GM19324 (cell line): Measurements from ENCODE around the gene OPN1LW.
A peak's percentile ranks its signal among the peaks of the same experiment; 100 is the strongest.
"Not testable (repeated sequence)": the region's sequence is repeated elsewhere in the genome, so short reads cannot be mapped to it uniquely, and the experiment has no call there.

ENCODE experiments used
- ATAC-seq: cut with Tn5 transposase; IDR thresholded peaks from one replicate; pipeline ENCODE4 v1.9.1; 2021; ENCODE audit warnings: mild to moderate bottlenecking, moderate library complexity; ENCODE audit not compliant: unreplicated experiment, low FRiP score

OPN1LW gene

DNA sequence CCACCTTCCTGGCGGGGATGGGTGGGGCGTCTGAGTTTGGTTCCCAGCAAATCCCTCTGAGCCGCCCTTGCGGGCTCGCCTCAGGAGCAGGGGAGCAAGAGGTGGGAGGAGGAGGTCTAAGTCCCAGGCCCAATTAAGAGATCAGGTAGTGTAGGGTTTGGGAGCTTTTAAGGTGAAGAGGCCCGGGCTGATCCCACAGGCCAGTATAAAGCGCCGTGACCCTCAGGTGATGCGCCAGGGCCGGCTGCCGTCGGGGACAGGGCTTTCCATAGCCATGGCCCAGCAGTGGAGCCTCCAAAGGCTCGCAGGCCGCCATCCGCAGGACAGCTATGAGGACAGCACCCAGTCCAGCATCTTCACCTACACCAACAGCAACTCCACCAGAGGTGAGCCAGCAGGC is at the start of gene OPN1LW:
Gene OPN1LW (plus strand): TSS at position 234 of the 400 bp plus-strand sequence. CDS start 41 bp downstream, at position 275.
- ATAC-seq = not testable (repeated sequence)

DNA sequence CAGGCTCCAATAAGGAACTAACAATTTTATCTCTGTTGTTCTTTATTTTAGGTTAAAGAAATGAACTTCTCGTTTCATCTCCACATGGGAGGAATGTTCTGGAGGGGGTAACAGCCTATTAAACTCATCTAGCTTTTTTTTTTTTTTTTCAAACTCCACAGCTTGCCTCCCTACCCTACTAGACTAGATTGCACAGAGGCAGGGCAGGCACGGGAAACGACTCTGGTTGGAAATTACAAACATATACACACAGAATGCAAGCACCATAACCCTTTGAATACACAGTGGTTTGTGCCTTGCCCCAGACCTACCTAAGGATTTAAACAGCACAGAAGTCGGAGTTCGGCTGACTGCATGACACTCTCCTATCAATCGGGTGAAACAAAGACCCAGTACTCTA is 49.2 kb upstream of the OPN1LW start:
- no peak for ATAC-seq

DNA sequence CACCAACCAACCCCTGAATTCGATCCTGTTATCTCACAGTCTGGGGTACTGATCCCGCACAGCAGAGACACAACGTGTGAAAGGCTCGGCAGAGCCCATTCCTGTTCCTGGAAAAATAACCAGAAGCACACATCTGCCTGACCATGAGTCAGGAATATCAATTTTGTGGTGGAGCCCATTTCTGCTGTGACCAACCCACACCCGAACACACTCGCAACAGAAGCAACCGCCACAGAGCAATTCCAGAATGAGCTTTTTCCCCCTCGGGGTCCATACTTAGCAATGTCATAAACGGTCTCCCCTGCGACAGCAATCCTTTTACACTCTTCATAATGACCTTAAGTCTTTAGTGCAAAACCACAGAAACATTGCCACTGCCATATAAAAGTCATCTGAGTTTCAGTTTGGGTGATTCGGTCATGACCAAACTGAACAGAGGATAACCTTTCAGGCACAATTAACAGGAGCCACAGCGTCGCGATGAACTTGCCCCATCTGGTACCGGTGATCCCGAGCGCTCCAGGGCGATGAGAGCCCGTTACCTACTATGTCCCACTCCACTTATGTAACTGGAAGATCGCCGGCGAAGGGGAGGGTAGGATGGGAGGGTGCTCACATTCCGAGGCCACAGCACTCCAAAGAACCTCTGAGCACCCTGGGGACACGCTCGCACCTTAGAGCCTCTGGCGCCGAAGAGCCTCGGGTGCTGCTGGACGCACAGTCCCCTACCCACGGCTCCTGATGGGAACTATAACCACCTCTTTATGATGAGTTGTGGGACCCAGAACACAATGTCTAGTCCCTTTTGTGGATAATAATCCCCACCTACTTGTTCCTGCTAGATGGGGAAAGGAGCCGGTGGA is 47.7 kb upstream of the OPN1LW start:
- ATAC-seq = no peak

DNA sequence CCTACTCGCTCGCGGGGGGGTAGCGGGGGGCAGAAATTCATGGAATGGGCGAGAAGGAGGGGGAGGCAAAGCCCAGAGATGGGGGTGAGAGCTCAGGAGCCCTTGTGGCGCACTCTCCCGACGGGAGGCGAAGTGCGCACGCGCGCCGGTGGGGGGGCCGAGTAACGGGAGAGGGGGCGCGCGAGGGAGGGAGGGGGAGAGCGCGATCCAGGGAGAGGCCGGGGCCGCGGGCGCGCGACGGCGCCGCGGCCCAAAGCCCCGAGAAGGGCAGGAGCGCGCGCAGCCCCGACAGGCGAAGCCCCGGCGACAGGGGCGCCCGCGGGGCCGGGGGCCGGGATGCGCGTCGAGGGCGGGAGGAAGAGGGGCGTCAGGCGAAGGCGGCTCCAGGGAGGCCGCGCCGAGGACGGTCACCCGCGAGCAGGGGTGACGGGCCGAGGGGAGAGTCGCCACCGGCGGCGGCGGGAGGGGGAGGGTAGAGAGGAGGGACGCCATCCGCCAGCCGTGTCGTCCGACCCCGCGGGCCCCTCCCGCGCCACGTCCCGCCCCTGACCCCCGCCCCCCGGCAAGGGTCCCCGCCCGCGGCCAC is 46.9 kb upstream of the OPN1LW start:
- ATAC-seq = peak; percentile 39

- ATAC-seq = peak; percentile 96
Measured at GRCh38 chrX:154097589-154098541, 46.2 kb upstream of the OPN1LW start, which contains the start of gene MECP2. Gene MECP2, minus strand, starts transcription at chrX:154097717.

- ATAC-seq = no peak
Measured at GRCh38 chrX:154098551-154098950, 45.5 kb upstream of the OPN1LW start.

GRCh38 chrX:154113729-154114128 is 30.3 kb upstream of the OPN1LW start:
- ATAC-seq = no peak

GRCh38 chrX:154114652-154115051 is 29.4 kb upstream of the OPN1LW start:
- ATAC-seq = no peak

- ATAC-seq = no peak
Measured at GRCh38 chrX:154115071-154115470, 29.0 kb upstream of the OPN1LW start.

- no peak for ATAC-seq
Measured at GRCh38 chrX:154115750-154116149, 28.3 kb upstream of the OPN1LW start.

- no peak for ATAC-seq
Measured at GRCh38 chrX:154116426-154117211, 27.4 kb upstream of the OPN1LW start.

- no peak for ATAC-seq
Measured at GRCh38 chrX:154117566-154117965, 26.5 kb upstream of the OPN1LW start.

GRCh38 chrX:154120567-154120966 is 23.5 kb upstream of the OPN1LW start:
- ATAC-seq = no peak

DNA sequence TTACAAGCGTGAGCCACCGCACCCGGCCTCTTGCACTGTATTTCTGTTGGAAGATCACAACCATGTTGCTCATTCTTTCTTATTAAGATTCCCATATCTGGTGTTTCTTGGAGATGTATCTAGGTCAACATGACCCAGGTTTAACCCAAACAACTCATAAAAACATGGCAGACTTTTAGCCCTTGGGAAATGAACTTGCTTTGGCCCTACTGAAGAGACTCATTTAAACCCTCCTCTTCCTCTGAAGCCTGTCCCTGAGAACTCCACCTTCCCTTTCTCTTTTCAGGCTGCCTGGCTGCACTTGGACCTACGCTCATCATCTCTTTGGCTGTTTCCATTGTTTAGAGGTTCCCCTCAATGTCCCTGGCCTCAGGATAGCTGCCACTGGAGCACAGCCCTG is 22.8 kb upstream of the OPN1LW start:
- ATAC-seq = no peak

GRCh38 chrX:154121961-154122360 is 22.1 kb upstream of the OPN1LW start:
- ATAC-seq = no peak

DNA sequence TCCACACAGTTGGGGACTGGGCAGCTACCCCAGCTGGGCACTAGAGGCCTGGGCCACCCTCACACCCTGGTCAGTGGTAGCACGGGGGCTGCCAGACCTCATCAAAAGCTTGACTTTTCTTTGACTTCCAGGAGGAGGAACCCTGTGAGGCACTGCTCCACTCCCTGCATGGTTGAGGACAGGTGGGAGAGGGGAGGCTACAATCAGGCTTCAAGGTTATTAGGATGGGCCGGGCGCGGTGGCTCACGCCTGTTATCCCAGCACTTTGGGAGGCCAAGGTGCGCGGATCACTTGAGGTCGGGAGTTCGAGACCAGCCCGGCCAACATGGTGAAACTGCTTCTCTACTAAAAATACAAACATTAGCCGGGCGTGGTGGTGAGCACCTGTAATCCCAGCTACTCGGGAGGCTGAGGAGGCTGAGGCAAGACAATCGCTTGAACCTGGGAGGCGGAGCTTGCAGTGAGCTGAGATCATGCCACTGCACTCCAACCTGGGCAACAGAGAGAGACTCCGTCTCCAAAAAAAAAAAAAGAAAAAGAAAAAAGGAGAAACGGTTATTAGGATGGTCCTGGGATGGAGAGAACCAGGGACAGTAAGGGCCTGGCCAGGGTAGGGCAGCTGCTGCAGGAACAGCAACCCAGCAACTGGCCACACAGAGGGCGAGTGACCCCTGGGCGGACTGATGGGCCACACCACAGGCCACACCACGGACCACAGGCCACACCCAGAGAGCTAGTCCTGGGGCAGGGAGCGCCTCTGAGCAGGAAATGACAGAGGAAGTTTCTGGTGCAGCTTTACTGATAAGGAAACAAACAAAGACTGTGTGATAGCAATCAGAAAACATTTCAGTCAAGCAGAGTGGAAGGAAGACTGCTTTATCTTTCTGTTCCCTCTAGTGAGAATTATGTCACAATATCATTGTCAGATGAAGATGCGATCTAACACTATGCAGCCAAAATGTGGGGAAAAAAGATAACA is 20.5 kb upstream of the OPN1LW start:
- ATAC-seq = no peak

DNA sequence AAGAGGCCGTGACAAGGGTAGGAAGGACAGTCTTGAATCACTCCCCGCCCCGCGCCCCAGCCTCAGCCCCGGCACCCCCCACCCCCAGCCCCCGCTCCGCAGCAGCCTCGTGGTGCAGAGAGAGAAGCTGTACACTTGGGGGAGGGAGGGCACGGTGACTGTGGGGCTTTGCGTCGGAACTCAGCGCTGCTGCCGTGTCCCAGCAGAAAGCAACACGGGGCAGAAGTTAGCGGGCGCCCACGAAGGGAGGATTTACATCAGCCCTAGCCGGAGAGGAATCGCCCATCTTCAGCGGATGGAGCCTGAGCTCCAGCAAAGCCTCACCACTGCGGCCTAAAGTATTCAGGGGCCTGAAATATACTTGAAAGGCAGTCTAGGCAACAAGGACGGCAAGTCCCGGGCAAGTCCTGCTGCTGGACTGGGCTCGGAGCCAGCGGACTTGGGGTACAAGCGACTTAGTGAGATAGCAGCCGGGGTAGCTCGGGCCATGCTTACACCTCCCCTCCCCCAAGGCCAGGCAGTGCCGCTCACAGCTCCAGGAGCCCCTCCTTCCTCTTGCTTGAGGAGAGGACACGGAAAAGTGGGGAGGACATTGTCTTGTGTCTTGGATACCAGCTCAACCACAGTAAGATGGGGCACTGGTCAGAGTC is 18.5 kb upstream of the OPN1LW start:
- ATAC-seq = no peak

GRCh38 chrX:154126101-154126500 is 17.9 kb upstream of the OPN1LW start:
- no peak for ATAC-seq
